ENCODE measurements around the gene CD109.

CD109 gene

GRCh38 chr6:73727114-73727513 lies 31.1 kb downstream of the CD109 start:
- Histone ChIP-seq H3K36me3 (ENCODE audit: control insufficient read depth in 2 of 2, insufficient read depth in 2 of 2, low read length in 2 of 2) (peaks cover 3 to 4% of the 10 kb centered on the region in 2 donors), H3K9me3 (ENCODE audit: control insufficient read depth in 2 of 2, low read length in 2 of 2) (no peaks in the 10 kb centered on the region), H3K4me1 (ENCODE audit: control insufficient read depth, insufficient read depth, low read length) (no peaks in the 10 kb centered on the region), H3K27ac (ENCODE audit: low read length) (no peak overlapping the region), H3K4me3 (ENCODE audit: low read length in 2 of 2) (no peak overlapping the region), H3K9ac (ENCODE audit: low read length in 2 of 2) (no peak overlapping the region), H3K27me3 (ENCODE audit: control insufficient read depth in 1 of 2, insufficient read depth in 2 of 2, low read length in 2 of 2) (no peaks in the 10 kb centered on the region)

- Histone ChIP-seq H3K9ac (ENCODE audit: low read length in 2 of 2) (no peak overlapping the region), H3K4me1 (ENCODE audit: control insufficient read depth, insufficient read depth, low read length) (no peaks in the 10 kb centered on the region), H3K27ac (ENCODE audit: low read length) (no peak overlapping the region), H3K9me3 (ENCODE audit: control insufficient read depth in 2 of 2, low read length in 2 of 2) (no peaks in the 10 kb centered on the region), H3K36me3 (ENCODE audit: control insufficient read depth in 2 of 2, insufficient read depth in 2 of 2, low read length in 2 of 2) (peaks cover 3 to 4% of the 10 kb centered on the region in 2 donors), H3K27me3 (ENCODE audit: control insufficient read depth in 1 of 2, insufficient read depth in 2 of 2, low read length in 2 of 2) (no peaks in the 10 kb centered on the region), H3K4me3 (ENCODE audit: low read length in 2 of 2) (no peak overlapping the region)
Measured at GRCh38 chr6:73728548-73729205, 32.7 kb downstream of the CD109 start.

GRCh38 chr6:73731285-73731684 lies 35.3 kb downstream of the CD109 start:
- H3K4me1 ChIP-seq (ENCODE audit: control insufficient read depth, insufficient read depth, low read length) = no peaks in the 10 kb centered on the region
- H3K4me3 ChIP-seq (ENCODE audit: low read length in 2 of 2) = no peak overlapping the region
- H3K9ac ChIP-seq (ENCODE audit: low read length in 2 of 2) = no peak overlapping the region
- H3K36me3 ChIP-seq (ENCODE audit: control insufficient read depth in 2 of 2, insufficient read depth in 2 of 2, low read length in 2 of 2) = peaks cover 3 to 4% of the 10 kb centered on the region in 2 donors
- H3K27ac ChIP-seq (ENCODE audit: low read length) = no peak overlapping the region
- H3K27me3 ChIP-seq (ENCODE audit: control insufficient read depth in 1 of 2, insufficient read depth in 2 of 2, low read length in 2 of 2) = no peaks in the 10 kb centered on the region
- H3K9me3 ChIP-seq (ENCODE audit: control insufficient read depth in 2 of 2, low read length in 2 of 2) = no peaks in the 10 kb centered on the region

GRCh38 chr6:73732845-73733675 lies 37.1 kb downstream of the CD109 start:
- H3K27me3 ChIP-seq (ENCODE audit: control insufficient read depth in 1 of 2, insufficient read depth in 2 of 2, low read length in 2 of 2) = no peaks in the 10 kb centered on the region
- H3K9ac ChIP-seq (ENCODE audit: low read length in 2 of 2) = no peak overlapping the region
- H3K9me3 ChIP-seq (ENCODE audit: control insufficient read depth in 2 of 2, low read length in 2 of 2) = no peaks in the 10 kb centered on the region
- H3K4me3 ChIP-seq (ENCODE audit: low read length in 2 of 2) = no peak overlapping the region
- no peaks in the 10 kb centered on the region for H3K4me1 ChIP-seq (ENCODE audit: control insufficient read depth, insufficient read depth, low read length)
- no peak overlapping the region for H3K27ac ChIP-seq (ENCODE audit: low read length)
- H3K36me3 ChIP-seq (ENCODE audit: control insufficient read depth in 2 of 2, insufficient read depth in 2 of 2, low read length in 2 of 2) = peaks cover 3 to 4% of the 10 kb centered on the region in 2 donors

GRCh38 chr6:73733791-73734190 lies 37.8 kb downstream of the CD109 start:
- Histone ChIP-seq H3K27ac (ENCODE audit: low read length) (no peak overlapping the region), H3K4me1 (ENCODE audit: control insufficient read depth, insufficient read depth, low read length) (no peaks in the 10 kb centered on the region), H3K9ac (ENCODE audit: low read length in 2 of 2) (no peak overlapping the region), H3K36me3 (ENCODE audit: control insufficient read depth in 2 of 2, insufficient read depth in 2 of 2, low read length in 2 of 2) (peaks cover 3 to 4% of the 10 kb centered on the region in 2 donors), H3K27me3 (ENCODE audit: control insufficient read depth in 1 of 2, insufficient read depth in 2 of 2, low read length in 2 of 2) (no peaks in the 10 kb centered on the region), H3K4me3 (ENCODE audit: low read length in 2 of 2) (no peak overlapping the region), H3K9me3 (ENCODE audit: control insufficient read depth in 2 of 2, low read length in 2 of 2) (no peaks in the 10 kb centered on the region)

GRCh38 chr6:73734832-73735453 lies 38.9 kb downstream of the CD109 start:
- no peaks in the 10 kb centered on the region for H3K9me3 ChIP-seq (ENCODE audit: control insufficient read depth in 2 of 2, low read length in 2 of 2)
- H3K4me1 ChIP-seq (ENCODE audit: control insufficient read depth, insufficient read depth, low read length) = no peaks in the 10 kb centered on the region
- no peak overlapping the region for H3K4me3 ChIP-seq (ENCODE audit: low read length in 2 of 2)
- H3K27ac ChIP-seq (ENCODE audit: low read length) = no peak overlapping the region
- H3K27me3 ChIP-seq (ENCODE audit: control insufficient read depth in 1 of 2, insufficient read depth in 2 of 2, low read length in 2 of 2) = no peaks in the 10 kb centered on the region
- peaks cover 3 to 4% of the 10 kb centered on the region in 2 donors for H3K36me3 ChIP-seq (ENCODE audit: control insufficient read depth in 2 of 2, insufficient read depth in 2 of 2, low read length in 2 of 2)
- no peak overlapping the region for H3K9ac ChIP-seq (ENCODE audit: low read length in 2 of 2)

GRCh38 chr6:73738367-73739028 lies 42.5 kb downstream of the CD109 start:
- no peaks in the 10 kb centered on the region for H3K27me3 ChIP-seq (ENCODE audit: control insufficient read depth in 1 of 2, insufficient read depth in 2 of 2, low read length in 2 of 2)
- H3K9me3 ChIP-seq (ENCODE audit: control insufficient read depth in 2 of 2, low read length in 2 of 2) = no peaks in the 10 kb centered on the region
- no peak overlapping the region for H3K4me3 ChIP-seq (ENCODE audit: low read length in 2 of 2)
- H3K27ac ChIP-seq (ENCODE audit: low read length) = no peak overlapping the region
- no peaks in the 10 kb centered on the region for H3K36me3 ChIP-seq (ENCODE audit: control insufficient read depth in 2 of 2, insufficient read depth in 2 of 2, low read length in 2 of 2)
- no peak overlapping the region for H3K9ac ChIP-seq (ENCODE audit: low read length in 2 of 2)
- no peaks in the 10 kb centered on the region for H3K4me1 ChIP-seq (ENCODE audit: control insufficient read depth, insufficient read depth, low read length)

GRCh38 chr6:73739096-73739495 lies 43.1 kb downstream of the CD109 start:
- Histone ChIP-seq H3K9me3 (ENCODE audit: control insufficient read depth in 2 of 2, low read length in 2 of 2) (no peaks in the 10 kb centered on the region), H3K4me3 (ENCODE audit: low read length in 2 of 2) (no peak overlapping the region), H3K27ac (ENCODE audit: low read length) (no peak overlapping the region), H3K36me3 (ENCODE audit: control insufficient read depth in 2 of 2, insufficient read depth in 2 of 2, low read length in 2 of 2) (no peaks in the 10 kb centered on the region), H3K4me1 (ENCODE audit: control insufficient read depth, insufficient read depth, low read length) (no peaks in the 10 kb centered on the region), H3K27me3 (ENCODE audit: control insufficient read depth in 1 of 2, insufficient read depth in 2 of 2, low read length in 2 of 2) (no peaks in the 10 kb centered on the region), H3K9ac (ENCODE audit: low read length in 2 of 2) (no peak overlapping the region)

- H3K9me3 ChIP-seq (ENCODE audit: control insufficient read depth in 2 of 2, low read length in 2 of 2) = no peaks in the 10 kb centered on the region
- H3K36me3 ChIP-seq (ENCODE audit: control insufficient read depth in 2 of 2, insufficient read depth in 2 of 2, low read length in 2 of 2) = no peaks in the 10 kb centered on the region
- no peak overlapping the region for H3K9ac ChIP-seq (ENCODE audit: low read length in 2 of 2)
- H3K4me3 ChIP-seq (ENCODE audit: low read length in 2 of 2) = no peak overlapping the region
- no peaks in the 10 kb centered on the region for H3K4me1 ChIP-seq (ENCODE audit: control insufficient read depth, insufficient read depth, low read length)
- H3K27ac ChIP-seq (ENCODE audit: low read length) = no peak overlapping the region
- no peaks in the 10 kb centered on the region for H3K27me3 ChIP-seq (ENCODE audit: control insufficient read depth in 1 of 2, insufficient read depth in 2 of 2, low read length in 2 of 2)
Measured at GRCh38 chr6:73742433-73742832, 46.4 kb downstream of the CD109 start.

GRCh38 chr6:73743081-73743480 lies 47.1 kb downstream of the CD109 start:
- no peak overlapping the region for H3K4me3 ChIP-seq (ENCODE audit: low read length in 2 of 2)
- no peaks in the 10 kb centered on the region for H3K27me3 ChIP-seq (ENCODE audit: control insufficient read depth in 1 of 2, insufficient read depth in 2 of 2, low read length in 2 of 2)
- no peak overlapping the region for H3K27ac ChIP-seq (ENCODE audit: low read length)
- H3K9me3 ChIP-seq (ENCODE audit: control insufficient read depth in 2 of 2, low read length in 2 of 2) = no peaks in the 10 kb centered on the region
- no peak overlapping the region for H3K9ac ChIP-seq (ENCODE audit: low read length in 2 of 2)
- no peaks in the 10 kb centered on the region for H3K36me3 ChIP-seq (ENCODE audit: control insufficient read depth in 2 of 2, insufficient read depth in 2 of 2, low read length in 2 of 2)
- H3K4me1 ChIP-seq (ENCODE audit: control insufficient read depth, insufficient read depth, low read length) = no peaks in the 10 kb centered on the region
